ENCODE results near the gene TMEM131L.

- TF ChIP-seq TCF7L2 (IDR thresholded peaks at IDR 0.05; ENCODE audit: borderline replicate concordance, extremely low read depth, insufficient read depth, insufficient read length), result no peak
- TF ChIP-seq ZNF274 (IDR thresholded peaks at IDR 0.05; ENCODE audit: low read depth, low read length), result no peak
- TF ChIP-seq, protein P1, sequence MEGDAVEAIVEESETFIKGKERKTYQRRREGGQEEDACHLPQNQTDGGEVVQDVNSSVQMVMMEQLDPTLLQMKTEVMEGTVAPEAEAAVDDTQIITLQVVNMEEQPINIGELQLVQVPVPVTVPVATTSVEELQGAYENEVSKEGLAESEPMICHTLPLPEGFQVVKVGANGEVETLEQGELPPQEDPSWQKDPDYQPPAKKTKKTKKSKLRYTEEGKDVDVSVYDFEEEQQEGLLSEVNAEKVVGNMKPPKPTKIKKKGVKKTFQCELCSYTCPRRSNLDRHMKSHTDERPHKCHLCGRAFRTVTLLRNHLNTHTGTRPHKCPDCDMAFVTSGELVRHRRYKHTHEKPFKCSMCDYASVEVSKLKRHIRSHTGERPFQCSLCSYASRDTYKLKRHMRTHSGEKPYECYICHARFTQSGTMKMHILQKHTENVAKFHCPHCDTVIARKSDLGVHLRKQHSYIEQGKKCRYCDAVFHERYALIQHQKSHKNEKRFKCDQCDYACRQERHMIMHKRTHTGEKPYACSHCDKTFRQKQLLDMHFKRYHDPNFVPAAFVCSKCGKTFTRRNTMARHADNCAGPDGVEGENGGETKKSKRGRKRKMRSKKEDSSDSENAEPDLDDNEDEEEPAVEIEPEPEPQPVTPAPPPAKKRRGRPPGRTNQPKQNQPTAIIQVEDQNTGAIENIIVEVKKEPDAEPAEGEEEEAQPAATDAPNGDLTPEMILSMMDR (IDR thresholded peaks at IDR 0.05 in 2 of 3, conservative IDR thresholded peaks at IDR 0.05 in 1 of 3; ENCODE audit: borderline replicate concordance in 1 of 3, insufficient read depth in 1 of 3, low read depth in 2 of 3, low read length in 2 of 3), result no peak
- TF ChIP-seq RAD21 (IDR thresholded peaks at IDR 0.05; ENCODE audit: low read depth), result no peak
- no peak for TF ChIP-seq POLR2A (IDR thresholded peaks at IDR 0.05; ENCODE audit: borderline replicate concordance, extremely low read depth, insufficient read depth, insufficient read length)
- TF ChIP-seq EZH2 (IDR thresholded peaks at IDR 0.05), result no peak
- TF ChIP-seq POLR2AphosphoS5 (IDR thresholded peaks at IDR 0.05; ENCODE audit: low read depth, low read length), result no peak
These were observed 19.2 kb downstream of the TMEM131L start for GRCh38 chr4:153485359-153485758.
